Heart right ventricle (tissue), 16 donors: ENCODE measurements around the gene ARL8B. TPM values are rescaled to one million over a fixed set of nuclear protein-coding genes. Genes with fewer than 3 reads are reported as not detected.

ENCODE experiments used
- ATAC-seq, 8 donors: fragments of 200-7000 bp; cut with Tn5 transposase; one replicate each; pipeline ENCODE4 v1.9.1; 2020; ENCODE audit warnings: mild to moderate bottlenecking in 8 of 8, moderate library complexity in 8 of 8, moderate number of reproducible peaks in 1 of 8
- DNase-seq, 2 donors: peaks; one replicate each; pipeline ENCODE4 v3.0.0-alpha.2; 2020
- H3K27ac ChIP-seq, 10 donors: fragments of 200-600 bp; sonication (generic) in 2 of 10; one replicate each; pipeline versions ENCODE4 v1.5.0 to v1.8.0; 2020 to 2022; ENCODE audit warnings: mild to moderate bottlenecking in 3 of 10
- H3K27me3 ChIP-seq, 7 donors: fragments of 200-600 bp; one replicate each; pipeline ENCODE4 v1.8.0; 2021 to 2022; ENCODE audit warnings: mild to moderate bottlenecking in 2 of 7
- H3K36me3 ChIP-seq, 9 donors: fragments of 200-600 bp; sonication (generic) in 1 of 9; one replicate each; pipeline versions ENCODE4 v1.5.0 to v1.8.0; 2020 to 2022; ENCODE audit warnings: mild to moderate bottlenecking in 2 of 9
- H3K4me1 ChIP-seq, 9 donors: fragments of 200-600 bp; sonication (generic) in 1 of 9; one replicate each; pipeline versions ENCODE4 v1.5.0 to v1.8.0; 2020 to 2022; ENCODE audit warnings: mild to moderate bottlenecking in 4 of 9
- H3K4me3 ChIP-seq, 10 donors: fragments of 200-600 bp; sonication (generic) in 2 of 10; one replicate each; pipeline versions ENCODE4 v1.5.0 to v1.8.0; 2020 to 2022; ENCODE audit warnings: mild to moderate bottlenecking in 7 of 10, moderate library complexity in 2 of 10
- H3K9me3 ChIP-seq, 11 donors: fragments of 200-600 bp in 10 of 11; sonication (generic) in 2 of 11; one replicate each; pipeline versions ENCODE4 v1.5.0 to v1.8.0; 2013 to 2022; ENCODE audit warnings: mild to moderate bottlenecking in 2 of 11, control low read depth in 1 of 11, moderate library complexity in 1 of 11
- WGBS, 2 donors: extraction: QIAGEN DNeasy Blood & Tissue Kit; methylation state at CpG; one replicate each; pipeline ENCODE4 v1.1.7; 2013; ENCODE audit warnings: inconsistent platforms in 1 of 2; 5-methylcytosine and 5-hydroxymethylcytosine counted together
- intact Hi-C, 10 donors: fragments of 100-400 bp; cut with DNase I; formaldehyde crosslinking; loops; one replicate each; pipeline versions ENCODE4 v1.11.1 to v1.14.2; 2022
- polyA plus RNA-seq, 2 donors: library from polyadenylated mRNA; stranded (reverse); fragments of 200-250 nt; gene quantifications; one replicate each; pipeline ENCODE4 v1.2.3, GENCODE V29; 2013
- total RNA-seq, 10 donors: library from RNA; stranded (reverse); fragmentation: NEBNext Ultra II Directional in 3 of 10; extraction: Animal tissue kit (Norgen Biotek cat#: 25700) in 3 of 10; gene quantifications; one replicate each; pipeline versions ENCODE4 v1.2.1 to v1.2.4, GENCODE V29; 2021 to 2023
- TF ChIP-seq, protein P1 (sequence below), 9 donors: fragments of 200-600 bp; sonication (generic) in 2 of 9; IDR thresholded peaks; one replicate each; pipeline versions ENCODE4 v1.5.0 to v1.8.0; 2021 to 2022; ENCODE audit warnings: antibody characterized with exemption in 9 of 9, mild to moderate bottlenecking in 5 of 9, moderate library complexity in 1 of 9
- donor health status: Arrhythmogenic right ventricular cardiomyopathy.
- donor health status: ischemic (EF 13 %, LVEDD 7.1; RV severe dilation, severe dysfunction).
- donor health status: healthy with polysubstance abuse.
- donor health status: DM: no; HTN: yes; CAD: no.
- donor health status: DM: no; HTN: no; CAD: no.
- donor health status: ischemic (EF 25% LVEDD 6.9; RV normal size, moderate dysfunction).
- donor health status: ischemic (EF 25% LVEDD 5.7; RV mildly dilated, moderate dysfunction).
- donor health status: healthy.
- donor health status: DM: yes; HTN: yes; CAD: no.
- donor health status: Ischemic cardiomyopathy.
- donor health status: ischemic (EF 35%, LVEDD 5.7; RV mildly dilated, moderate dysfunction).
- donor health status: nonischemic (EF 11% LVEDD 7.7; RV severe dilation, severe dysfunction).
- donor health status: DM: yes; HTN: yes; CAD: no.
- donor health status: PGD.
- donor health status: ischemic (EF 29% LVEDD 5.4; RV normal size, mild dysfunction).
- donor health status: nonischemic (EF 23%, LVEDD 6.1; RV moderate dilation, normal function).

ARL8B gene
- total and polyA plus RNA-seq, 12 donors: 31.7 to 74.1 (median 65.3) TPM

DNA sequence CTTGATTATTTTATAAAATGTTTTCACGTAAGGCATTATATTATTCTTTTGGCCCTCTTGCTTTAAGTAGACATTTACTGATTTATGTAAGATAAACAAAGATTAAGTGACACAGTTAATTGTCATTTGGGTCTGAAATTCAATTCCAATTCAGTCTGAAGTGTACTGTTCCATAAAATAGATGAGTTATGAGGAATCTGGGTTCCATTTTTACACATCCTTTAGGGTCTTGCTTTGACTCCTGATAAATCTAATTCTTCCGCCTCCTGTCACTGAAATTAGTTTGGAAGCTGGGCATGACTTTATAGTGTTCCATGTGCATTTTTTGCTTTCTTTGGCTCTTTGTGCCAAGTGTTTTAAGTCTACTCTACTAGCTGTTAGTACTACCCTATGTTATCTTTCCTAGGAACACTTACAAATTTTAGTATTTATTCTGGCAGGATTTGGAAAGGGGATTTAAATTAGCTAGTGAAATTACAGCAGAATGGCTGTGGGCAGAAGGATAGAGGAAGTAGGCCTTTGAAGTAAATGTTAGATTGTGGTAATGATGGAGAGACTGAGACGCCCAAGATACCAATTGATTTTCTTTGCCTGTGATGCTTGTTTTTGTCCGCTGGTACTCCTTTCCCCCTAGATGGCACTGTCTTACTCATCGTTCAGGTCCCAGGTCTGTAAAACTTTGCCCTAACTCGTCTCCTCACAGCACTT, 14.3 kb downstream of the ARL8B start:
- ATAC-seq: peak in 3 of 8 donors; percentile 10 to 44 (median 38)
- peaks cover 4 to 90% (median 67%) of the 10 kb centered on the region in 9 donors for H3K4me1 ChIP-seq

DNA sequence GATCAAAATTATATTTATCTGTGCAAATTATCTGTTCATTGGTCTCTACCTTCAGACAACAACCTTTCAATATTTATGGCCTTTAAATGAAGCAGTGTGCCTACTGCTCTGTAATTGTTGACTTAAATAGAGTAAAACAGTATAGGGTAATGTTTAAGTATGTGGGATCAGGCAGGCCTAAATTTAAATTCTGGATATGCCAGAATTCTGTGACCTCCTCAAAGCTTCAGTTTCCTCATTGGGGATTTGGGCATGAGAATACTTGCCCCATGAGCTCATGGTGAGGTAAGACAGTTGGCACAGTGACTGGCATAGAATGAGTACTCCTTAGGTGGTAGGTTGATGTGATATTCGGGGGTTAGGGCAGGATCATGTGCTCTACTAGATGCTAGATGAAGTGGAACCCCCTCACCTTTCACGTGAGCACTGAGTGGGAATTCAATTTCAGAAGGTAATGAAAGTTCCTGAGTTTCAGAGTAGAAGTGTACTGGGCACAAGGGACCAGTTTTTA, 14.9 kb downstream of the ARL8B start:
- TF ChIP-seq, protein P1, sequence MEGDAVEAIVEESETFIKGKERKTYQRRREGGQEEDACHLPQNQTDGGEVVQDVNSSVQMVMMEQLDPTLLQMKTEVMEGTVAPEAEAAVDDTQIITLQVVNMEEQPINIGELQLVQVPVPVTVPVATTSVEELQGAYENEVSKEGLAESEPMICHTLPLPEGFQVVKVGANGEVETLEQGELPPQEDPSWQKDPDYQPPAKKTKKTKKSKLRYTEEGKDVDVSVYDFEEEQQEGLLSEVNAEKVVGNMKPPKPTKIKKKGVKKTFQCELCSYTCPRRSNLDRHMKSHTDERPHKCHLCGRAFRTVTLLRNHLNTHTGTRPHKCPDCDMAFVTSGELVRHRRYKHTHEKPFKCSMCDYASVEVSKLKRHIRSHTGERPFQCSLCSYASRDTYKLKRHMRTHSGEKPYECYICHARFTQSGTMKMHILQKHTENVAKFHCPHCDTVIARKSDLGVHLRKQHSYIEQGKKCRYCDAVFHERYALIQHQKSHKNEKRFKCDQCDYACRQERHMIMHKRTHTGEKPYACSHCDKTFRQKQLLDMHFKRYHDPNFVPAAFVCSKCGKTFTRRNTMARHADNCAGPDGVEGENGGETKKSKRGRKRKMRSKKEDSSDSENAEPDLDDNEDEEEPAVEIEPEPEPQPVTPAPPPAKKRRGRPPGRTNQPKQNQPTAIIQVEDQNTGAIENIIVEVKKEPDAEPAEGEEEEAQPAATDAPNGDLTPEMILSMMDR (IDR thresholded peaks at IDR 0.05): no peak
- H3K36me3 ChIP-seq: no peaks in the 10 kb centered on the region
- peak in 3 of 8 donors; percentile 33 to 56 (median 38) for ATAC-seq
- no peak overlapping the region for H3K4me3 ChIP-seq
- DNase-seq: no peak
- WGBS, 2 donors: 82 to 86% methylated on average over 2 of the region's 2 CpGs
- intact Hi-C loops: loop anchor here in 1 of 10 donors (10.0 kb wide), 1 partner anchor 48 kb away; the partner anchor contains the start of gene EDEM1
- H3K9me3 ChIP-seq: no peaks in the 10 kb centered on the region
- peaks cover 4 to 90% (median 67%) of the 10 kb centered on the region in 9 donors for H3K4me1 ChIP-seq
- H3K27ac ChIP-seq: peak overlapping the region in 4 of 10 donors; percentile 6 to 38 (median 20)
- H3K27me3 ChIP-seq: no peaks in the 10 kb centered on the region

More for the DNA sequence above, 14.3 kb downstream of the ARL8B start:
- Histone ChIP-seq H3K36me3 (no peaks in the 10 kb centered on the region), H3K4me3 (no peak overlapping the region), H3K27me3 (no peaks in the 10 kb centered on the region), H3K9me3 (no peaks in the 10 kb centered on the region), H3K27ac (peak overlapping the region in 1 of 10 donors; percentile 18)
- TF ChIP-seq, protein P1 (IDR thresholded peaks at IDR 0.05): peak in 7 of 9 donors; percentile 9 to 50 (median 35)
- 55 to 58% methylated on average over 6 of the region's 6 CpGs for WGBS, 2 donors
- intact Hi-C loops: loop anchor here in 1 of 10 donors (10.0 kb wide), 1 partner anchor 48 kb away; the partner anchor contains the start of gene EDEM1
- no peak for DNase-seq

DNA sequence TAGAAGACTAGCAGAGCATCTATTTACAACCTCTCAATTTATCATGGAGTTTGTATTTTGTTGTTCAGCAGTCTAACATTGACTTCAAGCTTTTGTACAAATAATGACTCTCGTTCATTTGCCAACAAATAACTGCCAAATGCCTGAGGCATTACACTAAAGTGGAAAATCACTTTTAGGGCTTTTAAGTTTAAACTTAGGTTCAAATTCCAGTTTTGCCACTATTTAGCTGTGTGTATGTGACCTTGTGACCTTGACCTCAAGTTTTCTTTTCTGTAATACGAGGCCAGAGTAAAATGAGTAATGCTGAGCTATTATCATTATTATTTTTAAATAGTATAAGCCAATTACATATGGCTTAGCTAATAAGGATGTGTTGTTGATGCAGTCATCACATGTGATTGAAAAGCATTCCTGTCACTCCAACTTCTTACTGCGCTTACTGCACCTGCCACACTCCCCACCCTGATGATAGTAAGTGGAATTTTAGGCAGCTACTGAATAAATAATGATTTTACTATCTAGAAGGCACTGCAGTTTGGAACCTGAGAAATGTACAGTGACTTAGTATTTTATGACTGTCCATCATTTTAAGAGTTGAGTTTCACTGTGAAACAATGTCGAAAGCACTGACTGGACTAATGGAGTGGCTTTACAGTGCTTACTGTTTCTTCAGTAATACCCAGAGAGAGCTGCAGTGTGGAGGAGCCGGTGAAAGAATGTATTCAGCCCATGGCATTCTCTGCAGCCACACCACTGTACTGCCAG, 16.3 kb downstream of the ARL8B start:
- intact Hi-C loops: loop anchor here in 1 of 10 donors (10.0 kb wide), 1 partner anchor 46 kb away; the partner anchor contains the start of gene EDEM1
- peak in 3 of 8 donors; percentile 30 to 51 (median 39) for ATAC-seq

More for the DNA sequence above, 16.3 kb downstream of the ARL8B start:
- Histone ChIP-seq H3K27me3 (no peaks in the 10 kb centered on the region), H3K4me3 (no peak overlapping the region), H3K36me3 (no peaks in the 10 kb centered on the region), H3K4me1 (peaks cover 4 to 82% (median 59%) of the 10 kb centered on the region in 9 donors), H3K27ac (peak overlapping the region in 2 of 10 donors; percentile 22 to 71), H3K9me3 (no peaks in the 10 kb centered on the region)
- DNase-seq: no peak
- WGBS, 2 donors: 41 to 47% methylated on average over 5 of the region's 5 CpGs
- TF ChIP-seq, protein P1 (IDR thresholded peaks at IDR 0.05): no peak
